HCT116 (cell line): ENCODE data around the gene SPATA16. TPM values are rescaled to one million over a fixed set of nuclear protein-coding genes. Genes with fewer than 3 reads are reported as not detected.

Experiments
- ATAC-seq: fragments of 200-7000 bp; cut with Tn5 transposase; 2 replicates; pipeline ENCODE4 v1.9.1; 2020; ENCODE audit warnings: mild to moderate bottlenecking, moderate library complexity
- BruUV-seq: library from RNA; stranded (reverse); fragments of 400-500 nt; replicated peaks from 2 replicates; lab custom pipeline; 2021; lab: Mats Ljungman, UMichigan
- CTCF ChIA-PET: fragments of 300-600 bp; sonication (Branson Sonifier 250); formaldehyde crosslinking; loops from one replicate; lab custom pipeline; 2021; ENCODE audit warnings: antibody characterized with exemption; lab: Charles Lee
- POLR2A ChIA-PET: fragments of 300-600, 350-600 bp; sonication (Branson Sonifier 250); formaldehyde crosslinking; loops from one replicate; lab custom pipeline; 2021; ENCODE audit warnings: antibody characterized with exemption; lab: Charles Lee
- RAD21 ChIA-PET, 2 experiments: fragments of 300-600 bp; sonication (Branson Sonifier 250); formaldehyde crosslinking; loops; one replicate each; lab custom pipeline; 2023; ENCODE audit warnings: low total read pairs in 2 of 2; ENCODE audit not compliant: uncharacterized antibody in 2 of 2, unreplicated experiment in 2 of 2, low non-redundant PET in 1 of 2; lab: Charles Lee
- DNase-seq: peaks from one replicate; pipeline ENCODE4 v3.0.0-alpha.2; 2010; ENCODE audit warnings: low read depth, low spot score
- H2AFZ ChIP-seq: fragments of 200-600 bp; shearing (Covaris generic), sonication (generic); 2 replicates; pipeline ENCODE4 v1.6.1; 2017; ENCODE audit warnings: low read depth, mixed run types, mixed read lengths, antibody characterized with exemption, low read length; ENCODE audit not compliant: poor library complexity, severe bottlenecking
- H3K27ac ChIP-seq: 2 replicates; pipeline ENCODE4 v1.5.1; 2012; ENCODE audit warnings: low read depth, low read length
- H3K27me3 ChIP-seq: fragments of 200-600 bp; sonication (generic); 2 replicates; pipeline ENCODE4 v1.6.1; 2016; ENCODE audit warnings: mixed run types, low read length, mixed read lengths; ENCODE audit not compliant: insufficient read depth
- H3K36me3 ChIP-seq, 2 experiments: fragments of 200-500 bp in 1 of 2; fragments of 200-600 bp in 1 of 2; sonication (Bioruptor generic) in 1 of 2; sonication (generic) in 1 of 2; 2 replicates each; pipeline versions ENCODE4 v1.5.1 to v1.6.1; 2014 to 2016; ENCODE audit warnings: low read length in 2 of 2, inconsistent platforms in 1 of 2, mixed read lengths in 1 of 2, mixed run types in 1 of 2; ENCODE audit not compliant: insufficient read depth in 2 of 2, control insufficient read depth in 1 of 2
- H3K4me1 ChIP-seq, 2 experiments: fragments of 200-600 bp in 1 of 2; sonication (generic) in 1 of 2; 2 replicates each; pipeline versions ENCODE4 v1.5.1 to v1.6.1; 2012 to 2017; ENCODE audit warnings: low read length in 2 of 2, inconsistent platforms in 1 of 2, mild to moderate bottlenecking in 1 of 2, mixed read lengths in 1 of 2, mixed run types in 1 of 2, moderate library complexity in 1 of 2; ENCODE audit not compliant: insufficient read depth in 2 of 2, control insufficient read depth in 1 of 2
- H3K4me2 ChIP-seq: fragments of 200-600 bp; sonication (generic); 2 replicates; pipeline ENCODE4 v1.6.1; 2017; ENCODE audit warnings: mixed run types, low read length, mixed read lengths
- H3K4me3 ChIP-seq, 2 experiments: fragments of 200-600 bp in 1 of 2; sonication (generic) in 1 of 2; replicated peaks in 1 of 2; 2 replicates each; pipeline ENCODE4 v1.5.1; 2011 to 2016; ENCODE audit warnings: low read length in 2 of 2, control low read depth in 1 of 2, low read depth in 1 of 2, mild to moderate bottlenecking in 1 of 2, mixed read lengths in 1 of 2, mixed run types in 1 of 2
- H3K79me2 ChIP-seq: fragments of 200-600 bp; sonication (generic); 2 replicates; pipeline ENCODE4 v1.6.1; 2017; ENCODE audit warnings: mild to moderate bottlenecking, mixed run types, low read length, moderate library complexity, mixed read lengths; ENCODE audit not compliant: insufficient read depth
- H3K9ac ChIP-seq: fragments of 200-600 bp; sonication (generic); 2 replicates; pipeline ENCODE4 v1.6.1; 2016; ENCODE audit warnings: low read length, mixed read lengths
- H3K9me2 ChIP-seq: fragments of 200-600 bp; sonication (generic), shearing (Covaris generic); 2 replicates; pipeline ENCODE4 v1.6.1; 2017; ENCODE audit warnings: mixed run types, mild to moderate bottlenecking, moderate library complexity; ENCODE audit not compliant: insufficient read depth
- H3K9me3 ChIP-seq, 2 experiments: fragments of 200-500 bp in 1 of 2; fragments of 200-600 bp in 1 of 2; sonication (Bioruptor generic) in 1 of 2; sonication (generic) in 1 of 2; 2 replicates each; pipeline ENCODE4 v1.6.1; 2014 to 2017; ENCODE audit warnings: low read length in 2 of 2, mixed read lengths in 2 of 2, inconsistent platforms in 1 of 2, low read depth in 1 of 2, mild to moderate bottlenecking in 1 of 2, mixed run types in 1 of 2, moderate library complexity in 1 of 2; ENCODE audit not compliant: control insufficient read depth in 1 of 2, insufficient read depth in 1 of 2
- H4K20me1 ChIP-seq: fragments of 200-600 bp; sonication (generic), shearing (Covaris generic); 2 replicates; pipeline ENCODE4 v1.6.1; 2017; ENCODE audit warnings: mixed run types, mild to moderate bottlenecking, moderate library complexity; ENCODE audit not compliant: insufficient read depth
- CBX3 ChIP-seq: IDR thresholded peaks from 2 replicates; pipeline ENCODE4 v1.6.1; 2012; ENCODE audit warnings: low read depth
- EZH2phosphoT487 ChIP-seq: fragments of 200-600 bp; IDR thresholded peaks from 2 replicates; pipeline ENCODE4 v1.6.1; 2018; ENCODE audit warnings: antibody characterized with exemption, borderline replicate concordance
- FOSL1 ChIP-seq: IDR thresholded peaks from 2 replicates; pipeline ENCODE4 v1.6.1; 2012; ENCODE audit warnings: low read depth
- TCF7L2 ChIP-seq: IDR thresholded peaks from 2 replicates; pipeline ENCODE4 v1.7.0; 2011; ENCODE audit warnings: borderline replicate concordance, inconsistent platforms; ENCODE audit not compliant: insufficient read depth, insufficient read length; ENCODE audit errors: extremely low read depth
- YY1 ChIP-seq: IDR thresholded peaks from 2 replicates; pipeline ENCODE4 v1.6.1; 2011; ENCODE audit warnings: low read length, low read depth, moderate library complexity, mild to moderate bottlenecking; ENCODE audit not compliant: insufficient replicate concordance; ENCODE audit errors: extremely low read depth
- ZFX ChIP-seq: fragments of 450-650 bp; IDR thresholded peaks from 2 replicates; pipeline ENCODE4 v1.6.1; 2017
- intact Hi-C: fragments of 100-400 bp; cut with micrococcal nuclease; formaldehyde crosslinking; loops from 2 replicates; pipeline ENCODE4 v1.10.0; 2022
- total RNA-seq: library from RNA; stranded (reverse); gene quantifications from one replicate; pipeline ENCODE4 v1.2.1, GENCODE V29; 2021; ENCODE audit not compliant: unreplicated experiment
- TF ChIP-seq, protein P1 (sequence below): IDR thresholded peaks from 2 replicates; pipeline ENCODE4 v1.6.1; 2012; ENCODE audit warnings: low read depth
- TF ChIP-seq, protein P2 (sequence below): IDR thresholded peaks from 2 replicates; pipeline ENCODE4 v1.6.1; 2012

SPATA16 gene
- total RNA-seq, 1 experiment from 2014 or later = not detected

DNA sequence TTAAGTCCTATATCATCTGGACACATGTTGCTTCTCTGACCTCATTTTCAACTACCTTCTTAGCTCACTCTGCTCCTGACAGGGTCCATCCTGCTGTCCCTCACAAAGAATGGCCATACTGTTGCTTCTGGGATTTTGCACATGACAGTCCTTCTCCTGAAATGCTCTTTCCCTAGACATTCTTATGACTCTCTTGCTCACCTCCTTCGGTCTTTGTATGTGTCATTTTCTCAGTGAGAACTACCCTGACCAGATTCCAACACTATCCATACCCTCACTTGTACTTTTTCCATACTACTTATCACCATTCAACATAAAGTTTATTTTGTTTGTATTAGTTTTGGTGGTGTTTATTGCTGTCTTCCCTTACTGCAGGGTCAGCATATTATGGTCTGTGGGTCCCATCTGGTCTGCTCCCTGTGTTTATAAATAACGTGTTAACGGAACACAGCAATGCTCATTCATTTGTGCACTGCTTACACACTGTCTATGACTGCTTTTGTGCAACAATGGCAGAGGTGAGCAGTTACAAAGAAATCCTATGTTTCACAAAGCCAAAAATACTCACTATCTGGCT lies 159.5 kb downstream of the SPATA16 start:
- no peak overlapping the region for H3K9ac ChIP-seq
- H3K36me3 ChIP-seq = no peaks in the 10 kb centered on the region
- CTCF ChIA-PET = no interaction called here
- H3K79me2 ChIP-seq = no peaks in the 10 kb centered on the region
- no peak overlapping the region for H3K4me3 ChIP-seq
- H3K4me1 ChIP-seq = no peaks in the 10 kb centered on the region
- no peaks in the 10 kb centered on the region for H4K20me1 ChIP-seq
- H3K4me2 ChIP-seq = no peak overlapping the region
- TF ChIP-seq FOSL1 = no peak
- no peak for TF ChIP-seq ZFX
- TF ChIP-seq CBX3 = no peak
- TF ChIP-seq, protein P1, sequence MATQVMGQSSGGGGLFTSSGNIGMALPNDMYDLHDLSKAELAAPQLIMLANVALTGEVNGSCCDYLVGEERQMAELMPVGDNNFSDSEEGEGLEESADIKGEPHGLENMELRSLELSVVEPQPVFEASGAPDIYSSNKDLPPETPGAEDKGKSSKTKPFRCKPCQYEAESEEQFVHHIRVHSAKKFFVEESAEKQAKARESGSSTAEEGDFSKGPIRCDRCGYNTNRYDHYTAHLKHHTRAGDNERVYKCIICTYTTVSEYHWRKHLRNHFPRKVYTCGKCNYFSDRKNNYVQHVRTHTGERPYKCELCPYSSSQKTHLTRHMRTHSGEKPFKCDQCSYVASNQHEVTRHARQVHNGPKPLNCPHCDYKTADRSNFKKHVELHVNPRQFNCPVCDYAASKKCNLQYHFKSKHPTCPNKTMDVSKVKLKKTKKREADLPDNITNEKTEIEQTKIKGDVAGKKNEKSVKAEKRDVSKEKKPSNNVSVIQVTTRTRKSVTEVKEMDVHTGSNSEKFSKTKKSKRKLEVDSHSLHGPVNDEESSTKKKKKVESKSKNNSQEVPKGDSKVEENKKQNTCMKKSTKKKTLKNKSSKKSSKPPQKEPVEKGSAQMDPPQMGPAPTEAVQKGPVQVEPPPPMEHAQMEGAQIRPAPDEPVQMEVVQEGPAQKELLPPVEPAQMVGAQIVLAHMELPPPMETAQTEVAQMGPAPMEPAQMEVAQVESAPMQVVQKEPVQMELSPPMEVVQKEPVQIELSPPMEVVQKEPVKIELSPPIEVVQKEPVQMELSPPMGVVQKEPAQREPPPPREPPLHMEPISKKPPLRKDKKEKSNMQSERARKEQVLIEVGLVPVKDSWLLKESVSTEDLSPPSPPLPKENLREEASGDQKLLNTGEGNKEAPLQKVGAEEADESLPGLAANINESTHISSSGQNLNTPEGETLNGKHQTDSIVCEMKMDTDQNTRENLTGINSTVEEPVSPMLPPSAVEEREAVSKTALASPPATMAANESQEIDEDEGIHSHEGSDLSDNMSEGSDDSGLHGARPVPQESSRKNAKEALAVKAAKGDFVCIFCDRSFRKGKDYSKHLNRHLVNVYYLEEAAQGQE = no peak
- TF ChIP-seq, protein P2, sequence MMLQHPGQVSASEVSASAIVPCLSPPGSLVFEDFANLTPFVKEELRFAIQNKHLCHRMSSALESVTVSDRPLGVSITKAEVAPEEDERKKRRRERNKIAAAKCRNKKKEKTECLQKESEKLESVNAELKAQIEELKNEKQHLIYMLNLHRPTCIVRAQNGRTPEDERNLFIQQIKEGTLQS = no peak
- TF ChIP-seq TCF7L2 = no peak
- no peak for TF ChIP-seq EZH2phosphoT487
- TF ChIP-seq YY1 = no peak
- POLR2A ChIA-PET = no interaction called here
- H3K9me3 ChIP-seq = no peaks in the 10 kb centered on the region
- RAD21 ChIA-PET = no interaction called here
- H3K27ac ChIP-seq = no peak overlapping the region
- intact Hi-C loops = no loop called here
- no peak overlapping the region for H2AFZ ChIP-seq
- H3K27me3 ChIP-seq = no peaks in the 10 kb centered on the region
- DNase-seq (no peak), ATAC-seq (no peak)
- BruUV-seq = no TSS peak
- no peaks in the 10 kb centered on the region for H3K9me2 ChIP-seq
